GM21717 (cell line): Measurements from ENCODE around the gene HIVEP3.

Source experiments
- ATAC-seq: cut with Tn5 transposase; IDR thresholded peaks from one replicate; pipeline ENCODE4 v1.9.1; 2021; ENCODE audit warnings: mild to moderate bottlenecking, moderate library complexity; ENCODE audit not compliant: unreplicated experiment

Gene HIVEP3

GRCh38 chr1:41735631-41736260, 183.0 kb downstream of the HIVEP3 start:
- ATAC-seq = no peak

- ATAC-seq = no peak
Observed at GRCh38 chr1:41735139-41735538, 183.6 kb downstream of the HIVEP3 start.

- no peak for ATAC-seq
Observed at GRCh38 chr1:41734201-41734970, 184.3 kb downstream of the HIVEP3 start.

DNA sequence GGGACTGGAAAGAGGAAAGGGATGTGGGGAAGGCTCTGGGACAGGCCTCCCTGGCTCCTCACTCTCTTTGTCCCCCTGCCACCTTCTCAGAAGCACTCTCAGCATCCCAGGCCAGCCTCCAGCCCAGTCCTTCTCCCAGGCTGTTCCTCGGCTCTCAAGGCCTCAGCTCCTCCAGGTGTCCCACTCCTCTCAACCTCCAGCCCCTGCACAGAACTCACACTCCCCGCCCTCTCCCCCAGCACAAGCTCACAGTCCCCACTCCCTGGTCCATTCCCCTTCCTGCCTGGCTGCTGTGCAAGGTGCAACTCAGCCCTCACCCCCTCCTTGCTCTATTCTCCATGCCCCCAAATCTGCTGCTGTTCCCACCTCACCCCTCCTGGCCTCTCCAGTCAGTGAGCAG, 185.0 kb downstream of the HIVEP3 start:
- no peak for ATAC-seq

DNA sequence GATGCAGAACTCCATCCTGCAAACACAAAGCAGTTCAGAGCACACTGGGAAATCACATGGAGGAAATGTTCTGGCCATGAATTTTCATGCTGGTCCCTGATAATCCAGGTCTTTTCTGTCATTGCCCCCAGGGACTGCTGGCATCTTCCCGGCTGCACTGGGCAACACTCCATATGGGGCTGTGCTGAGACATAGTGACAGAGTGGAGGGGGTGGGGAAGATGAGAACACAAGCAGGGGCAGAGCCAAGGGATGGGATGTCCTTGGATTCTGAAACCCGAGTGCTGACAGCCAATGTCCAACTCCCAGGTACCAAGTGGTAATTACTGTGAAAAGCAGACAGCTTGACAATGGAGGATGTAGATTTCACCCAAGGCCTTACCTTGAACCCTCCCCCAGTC, 185.7 kb downstream of the HIVEP3 start:
- ATAC-seq = no peak

- no peak for ATAC-seq
Observed at GRCh38 chr1:41731516-41732030, 187.1 kb downstream of the HIVEP3 start.

GRCh38 chr1:41730806-41731205, 187.9 kb downstream of the HIVEP3 start:
- ATAC-seq = no peak

GRCh38 chr1:41728403-41729202, 190.1 kb downstream of the HIVEP3 start:
- ATAC-seq = peak; percentile 70

GRCh38 chr1:41727749-41728115, 191.0 kb downstream of the HIVEP3 start:
- ATAC-seq = no peak

DNA sequence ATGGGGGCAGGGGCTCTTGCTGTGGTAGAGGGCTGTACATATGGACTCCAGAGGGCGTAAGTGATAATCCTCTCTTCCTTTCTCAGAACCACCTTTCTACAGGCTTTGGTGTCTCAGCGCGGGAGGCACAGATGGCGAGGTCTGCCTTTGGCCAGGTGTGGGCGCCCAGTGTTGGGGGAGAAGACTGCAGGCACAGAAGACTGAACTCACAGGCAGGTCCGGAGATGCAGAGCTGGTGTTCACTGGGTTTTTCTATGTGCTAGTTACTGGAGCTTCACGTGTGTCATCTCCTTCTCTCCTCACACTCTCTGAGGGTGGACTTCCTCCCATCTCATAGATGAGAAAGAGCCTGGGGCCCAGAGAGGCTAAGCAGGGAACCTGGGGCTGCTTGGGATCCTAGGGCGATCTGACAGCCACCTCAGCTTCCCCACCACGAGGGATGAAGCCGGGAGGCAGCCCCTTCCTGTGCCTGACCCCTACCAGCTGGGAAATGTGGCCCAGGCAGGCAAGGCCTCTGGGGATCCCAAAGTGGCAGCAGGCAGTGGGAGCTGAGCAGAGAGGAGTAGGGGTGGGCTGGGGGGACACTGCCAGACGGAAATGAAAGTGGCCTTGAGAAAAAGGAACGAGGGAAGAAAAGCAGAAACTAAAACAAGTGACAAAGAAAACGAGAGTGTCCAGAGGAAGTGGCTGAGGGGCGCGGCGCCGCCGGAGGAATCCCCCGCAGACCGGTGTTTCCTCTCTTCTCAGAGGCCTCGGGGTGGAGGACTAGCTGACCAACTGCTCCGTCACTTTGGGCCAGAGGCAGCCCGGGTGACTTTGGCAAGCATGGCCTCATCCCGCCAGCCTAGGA, 191.6 kb downstream of the HIVEP3 start:
- ATAC-seq = no peak

DNA sequence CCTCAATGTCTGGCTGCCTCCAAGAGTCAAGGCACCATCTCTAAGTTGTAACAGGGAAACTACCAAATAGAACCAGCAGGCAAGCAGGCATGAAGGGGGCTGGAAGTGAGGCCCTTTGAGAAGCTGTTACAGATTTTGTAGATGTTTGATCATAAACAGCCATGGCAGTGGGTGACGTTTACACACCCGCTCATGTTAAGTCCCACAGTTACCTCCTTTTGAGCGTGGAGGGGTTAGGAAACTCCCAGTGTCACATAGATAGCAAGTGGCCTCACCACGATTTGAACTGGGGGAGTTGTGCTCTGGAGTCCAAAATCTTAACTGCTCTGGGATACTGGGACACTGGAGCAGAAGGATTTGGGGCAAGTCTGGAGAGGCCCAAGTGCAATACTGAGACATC, 192.4 kb downstream of the HIVEP3 start:
- no peak for ATAC-seq

DNA sequence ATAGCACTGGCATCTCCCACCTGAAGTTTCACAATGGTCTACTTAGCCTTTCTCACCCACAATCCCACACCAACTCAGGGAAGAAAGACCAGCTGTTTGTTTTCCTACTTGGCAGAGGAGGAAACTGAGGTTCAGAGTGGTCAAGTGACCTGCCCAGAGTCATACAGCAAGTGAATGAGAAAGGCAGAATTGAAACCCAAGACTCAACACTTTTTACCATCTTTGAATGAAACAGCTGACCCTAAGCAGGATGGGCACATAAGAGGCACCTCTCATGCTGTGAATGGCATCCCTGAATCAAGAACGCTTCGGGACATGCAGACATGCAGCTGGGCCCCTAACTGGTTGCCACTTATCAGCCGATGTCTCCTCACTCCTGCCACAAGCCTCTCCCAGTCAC, 193.8 kb downstream of the HIVEP3 start:
- ATAC-seq = no peak

DNA sequence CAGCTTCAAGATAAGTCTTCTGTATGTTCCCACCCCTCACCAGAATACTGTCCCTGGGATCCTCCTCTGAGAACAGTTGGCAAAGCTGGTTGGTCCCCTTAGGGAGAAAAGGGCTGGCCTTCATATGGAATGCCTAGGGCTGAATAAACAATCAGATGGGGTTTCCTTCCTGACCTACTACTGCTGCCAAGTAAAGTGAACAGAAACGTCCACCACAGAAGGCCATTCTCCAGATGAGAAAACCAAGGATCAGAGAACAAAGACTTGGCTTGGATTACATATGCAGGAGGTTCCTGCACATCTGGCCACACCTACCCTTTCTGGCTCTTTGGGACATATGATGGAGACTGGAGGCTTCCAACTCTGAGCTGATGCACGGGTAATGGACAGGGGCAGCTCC, 194.5 kb downstream of the HIVEP3 start:
- ATAC-seq = no peak

DNA sequence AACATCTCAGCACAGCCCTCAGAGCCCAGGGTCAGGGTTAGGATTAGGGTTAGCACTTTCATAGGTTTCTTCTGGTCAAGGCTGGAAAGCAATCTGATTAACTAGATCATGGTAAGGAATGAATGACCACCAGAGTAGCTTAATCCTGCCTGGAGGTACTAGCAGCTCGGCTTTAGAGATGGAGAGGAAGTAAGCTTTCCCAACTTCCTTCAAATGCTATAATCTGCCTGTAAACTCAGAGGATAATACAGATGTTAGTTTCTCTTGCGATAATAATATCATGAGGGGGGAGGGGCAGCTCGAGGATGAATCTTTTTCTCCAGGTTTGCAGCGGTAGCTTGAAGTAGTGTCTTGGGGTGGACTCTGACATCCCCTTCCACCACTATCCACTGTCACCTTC, 194.9 kb downstream of the HIVEP3 start:
- no peak for ATAC-seq

- ATAC-seq = no peak
Observed at GRCh38 chr1:41722184-41722583, 196.5 kb downstream of the HIVEP3 start.

GRCh38 chr1:41720861-41721410, 197.8 kb downstream of the HIVEP3 start:
- no peak for ATAC-seq

GRCh38 chr1:41719590-41719989, 199.1 kb downstream of the HIVEP3 start:
- no peak for ATAC-seq

- no peak for ATAC-seq
Observed at GRCh38 chr1:41719128-41719527, 199.6 kb downstream of the HIVEP3 start.

DNA sequence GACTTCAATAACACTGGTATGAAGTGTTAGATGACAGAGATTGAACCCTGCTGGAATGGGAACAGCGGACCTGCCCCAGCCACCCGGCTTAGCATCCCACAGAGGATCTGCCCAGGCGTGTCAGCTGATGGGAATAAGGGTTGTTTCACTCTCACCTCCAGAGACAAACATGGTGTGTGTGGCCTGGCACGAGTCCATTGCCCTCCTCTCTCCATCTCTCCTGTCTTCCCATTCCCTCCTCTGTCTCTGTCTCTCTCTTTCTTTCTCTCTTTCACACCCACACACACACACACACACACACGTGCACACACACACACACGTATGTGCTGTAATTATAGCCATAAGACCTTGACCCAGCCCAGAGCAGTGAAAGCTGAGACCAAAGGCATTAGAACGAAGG, 200.2 kb downstream of the HIVEP3 start:
- ATAC-seq = no peak
